Left lung (tissue), 14 donors: ENCODE data around the gene PAX3. TPM values are rescaled to one million over a fixed set of nuclear protein-coding genes. Genes with fewer than 3 reads are reported as not detected.
A peak's percentile ranks its signal among the peaks of the same experiment; 100 is the strongest.

Experiments used
- ATAC-seq: fragments of 200-7000 bp; cut with Tn5 transposase; one replicate; pipeline ENCODE4 v1.9.1; 2020; ENCODE audit warnings: moderate library complexity
- DNase-seq, 4 donors: peaks; one replicate each; pipeline ENCODE4 v3.0.0-alpha.2; 2013 to 2020
- H3K27ac ChIP-seq, 2 donors: fragments of 200-600 bp; sonication (generic) in 1 of 2; one replicate each; pipeline versions ENCODE4 v1.5.0 to v1.8.0; 2020 to 2021
- H3K27me3 ChIP-seq, 2 donors: fragments of 200-600 bp; sonication (generic) in 1 of 2; one replicate each; pipeline versions ENCODE4 v1.5.0 to v1.8.0; 2020 to 2021
- H3K36me3 ChIP-seq, 2 donors: fragments of 200-600 bp; sonication (generic) in 1 of 2; one replicate each; pipeline versions ENCODE4 v1.5.0 to v1.8.0; 2020 to 2021
- H3K4me1 ChIP-seq, 2 donors: fragments of 200-600 bp; one replicate each; pipeline ENCODE4 v1.8.0; 2021
- H3K4me3 ChIP-seq, 2 donors: fragments of 200-600 bp; sonication (generic) in 1 of 2; one replicate each; pipeline versions ENCODE4 v1.5.0 to v1.8.0; 2020 to 2021; ENCODE audit warnings: mild to moderate bottlenecking in 1 of 2
- H3K9me3 ChIP-seq, 2 donors: fragments of 200-600 bp; sonication (generic) in 1 of 2; one replicate each; pipeline versions ENCODE4 v1.5.0 to v1.8.0; 2020 to 2021
- intact Hi-C, 2 donors: fragments of 100-400 bp; cut with DNase I; formaldehyde crosslinking; loops; one replicate each; pipeline versions ENCODE4 v1.11.2 to v1.14.2; 2022
- long read RNA-seq, 12 donors: library from polyadenylated mRNA in 2 of 12; unstranded in 2 of 12; transcript quantifications; one replicate each; pipeline ENCODE4 v2.0.0 and lab custom pipeline, GENCODE V29; 2019 to 2026
- polyA plus RNA-seq, 6 donors: library from polyadenylated mRNA; unstranded; fragments of 120-200 nt; gene quantifications; one replicate each; pipeline ENCODE4 v1.2.1, GENCODE V29; 2013; ENCODE audit not compliant: insufficient read length in 6 of 6
- total RNA-seq, 2 donors: library from RNA; stranded (reverse); fragmentation: NEBNext Ultra II Directional; extraction: Animal tissue kit (Norgen Biotek cat#: 25700); gene quantifications; one replicate each; pipeline ENCODE4 v1.2.1, GENCODE V29; 2021
- TF ChIP-seq, protein P1 (sequence below), 2 donors: fragments of 200-600 bp; sonication (generic) in 1 of 2; IDR thresholded peaks; one replicate each; pipeline versions ENCODE4 v1.5.0 to v1.8.0; 2021; ENCODE audit warnings: antibody characterized with exemption in 2 of 2
- donor health status: DM: no; HTN: yes; CAD: no.
- donor health status: DM: no; HTN: no; CAD: no.

Gene PAX3
- not detected for total RNA-seq
- polyA plus RNA-seq: under 1 TPM in 3 of 6 donors, not detected in 3; 0.13 to 0.20 (median 0.14) TPM
- long read RNA-seq, donor 1: 0 reads
- long read RNA-seq, donor 2: 0 reads
- long read RNA-seq, donor 3: 0 reads
- long read RNA-seq, donor 4: 0 reads
- long read RNA-seq, donor 5: 0 reads
- long read RNA-seq, donor 6: 0 reads
- long read RNA-seq, donor 7: 0 reads
- long read RNA-seq, donor 8: 0 reads
- long read RNA-seq, donor 9: 0 reads
- long read RNA-seq, donor 10: 0 reads
- long read RNA-seq, donor 11, partial matches to known transcripts: 0 of 1 reads
- long read RNA-seq, donor 11, other reads (novel, unspliced or antisense): 0 of 1 reads
- long read RNA-seq, donor 12: 0 reads

DNA sequence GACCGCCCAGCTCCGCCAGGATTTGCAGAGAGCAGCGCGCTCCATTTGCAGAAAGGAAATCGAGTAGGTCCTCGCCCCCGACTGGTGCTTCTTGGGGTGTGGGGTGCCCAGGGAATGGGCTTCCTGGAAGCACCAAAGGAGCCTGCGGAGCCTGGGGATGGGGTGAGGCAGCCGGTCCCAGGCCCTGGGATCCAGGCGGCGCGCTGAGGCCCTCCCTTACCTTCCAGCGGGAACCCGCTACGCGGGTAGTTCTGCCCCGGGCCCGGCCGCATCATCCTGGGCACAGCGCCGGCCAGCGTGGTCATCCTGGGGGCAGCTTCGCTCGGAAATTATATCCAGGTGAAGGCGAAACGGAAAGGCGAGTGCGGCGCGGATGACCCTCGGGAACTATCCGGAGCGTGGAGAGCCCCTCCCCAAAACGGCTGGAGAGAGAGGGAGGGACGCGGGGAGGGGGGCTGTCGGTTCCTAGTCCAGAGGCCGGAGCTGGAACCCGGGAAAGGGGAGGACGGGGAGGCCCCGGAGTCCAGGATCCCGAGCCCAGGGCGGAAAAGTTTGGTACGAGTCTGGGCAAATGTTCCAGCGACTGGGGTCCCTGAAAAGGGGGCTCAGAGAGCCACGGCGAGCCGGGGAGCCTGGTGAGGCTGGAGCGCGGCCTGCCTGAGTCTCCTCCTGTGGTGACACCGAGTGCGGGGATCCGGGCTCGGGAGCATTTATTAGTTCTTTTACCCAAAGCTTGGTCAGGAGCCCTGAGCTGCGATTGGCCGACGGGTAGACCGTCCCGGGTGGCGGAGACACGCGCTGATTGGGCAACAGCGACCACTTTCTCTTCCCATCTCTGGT, at the start of gene PAX3:
TSS of gene PAX3 (minus strand) at position 688 of the 840 bp plus-strand sequence. CDS start at position 305, 383 bp downstream.
- Histone ChIP-seq H3K4me1 (peaks cover 13 to 42% of the 10 kb centered on the region in 2 donors), H3K4me3 (peak within 1 kb of the TSS in 1 of 2 donors; percentile 11), H3K9me3 (no peaks in the 10 kb centered on the region), H3K27ac (no peak within 1 kb of the TSS), H3K36me3 (no peaks in the 10 kb centered on the region), H3K27me3 (peaks cover 98 to 100% of the 10 kb centered on the region in 2 donors)
- TF ChIP-seq, protein P1, sequence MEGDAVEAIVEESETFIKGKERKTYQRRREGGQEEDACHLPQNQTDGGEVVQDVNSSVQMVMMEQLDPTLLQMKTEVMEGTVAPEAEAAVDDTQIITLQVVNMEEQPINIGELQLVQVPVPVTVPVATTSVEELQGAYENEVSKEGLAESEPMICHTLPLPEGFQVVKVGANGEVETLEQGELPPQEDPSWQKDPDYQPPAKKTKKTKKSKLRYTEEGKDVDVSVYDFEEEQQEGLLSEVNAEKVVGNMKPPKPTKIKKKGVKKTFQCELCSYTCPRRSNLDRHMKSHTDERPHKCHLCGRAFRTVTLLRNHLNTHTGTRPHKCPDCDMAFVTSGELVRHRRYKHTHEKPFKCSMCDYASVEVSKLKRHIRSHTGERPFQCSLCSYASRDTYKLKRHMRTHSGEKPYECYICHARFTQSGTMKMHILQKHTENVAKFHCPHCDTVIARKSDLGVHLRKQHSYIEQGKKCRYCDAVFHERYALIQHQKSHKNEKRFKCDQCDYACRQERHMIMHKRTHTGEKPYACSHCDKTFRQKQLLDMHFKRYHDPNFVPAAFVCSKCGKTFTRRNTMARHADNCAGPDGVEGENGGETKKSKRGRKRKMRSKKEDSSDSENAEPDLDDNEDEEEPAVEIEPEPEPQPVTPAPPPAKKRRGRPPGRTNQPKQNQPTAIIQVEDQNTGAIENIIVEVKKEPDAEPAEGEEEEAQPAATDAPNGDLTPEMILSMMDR (IDR thresholded peaks at IDR 0.05): no peak
- DNase-seq: peak in 1 of 4 donors; percentile 79
- no peak for ATAC-seq
- intact Hi-C loops: no loop called here

- no peak overlapping the region for H3K4me3 ChIP-seq
- H3K9me3 ChIP-seq: no peaks in the 10 kb centered on the region
- H3K27me3 ChIP-seq: no peaks in the 10 kb centered on the region
- DNase-seq (no peak), ATAC-seq (no peak)
- no peak overlapping the region for H3K27ac ChIP-seq
- TF ChIP-seq, protein P1 (IDR thresholded peaks at IDR 0.05): no peak
- intact Hi-C loops: no loop called here
- H3K36me3 ChIP-seq: no peaks in the 10 kb centered on the region
- no peaks in the 10 kb centered on the region for H3K4me1 ChIP-seq
These were observed 42.5 kb upstream of the PAX3 start for GRCh38 chr2:222341331-222341730.

GRCh38 chr2:222338374-222338773, 39.6 kb upstream of the PAX3 start:
- Histone ChIP-seq H3K27ac (no peak overlapping the region), H3K4me3 (no peak overlapping the region), H3K4me1 (no peaks in the 10 kb centered on the region), H3K9me3 (peaks cover 0 to 14% of the 10 kb centered on the region in 2 donors), H3K27me3 (no peaks in the 10 kb centered on the region), H3K36me3 (no peaks in the 10 kb centered on the region)
- intact Hi-C loops: no loop called here
- DNase-seq (no peak), ATAC-seq (no peak)
- TF ChIP-seq, protein P1 (IDR thresholded peaks at IDR 0.05): no peak

DNA sequence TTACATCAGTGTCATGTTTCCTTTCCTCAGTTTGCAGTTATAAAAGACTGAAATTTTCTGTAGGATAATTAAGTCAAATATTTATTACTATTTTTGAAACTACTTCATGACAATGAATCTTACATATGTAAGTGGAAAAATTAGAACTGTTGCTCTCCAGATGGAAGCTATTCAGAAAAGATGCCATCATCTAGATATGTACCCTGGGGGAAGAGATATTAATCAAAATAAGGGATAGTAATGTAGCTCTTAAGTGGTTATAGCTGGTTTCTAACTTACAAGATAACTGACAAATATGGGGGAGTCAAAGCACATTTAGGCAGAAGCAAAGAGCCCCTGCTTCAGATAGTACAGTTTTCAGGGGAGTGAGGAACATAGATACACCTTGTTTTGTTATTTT, 38.1 kb upstream of the PAX3 start:
- ATAC-seq: no peak
- H3K27ac ChIP-seq: no peak overlapping the region
- H3K4me1 ChIP-seq: no peaks in the 10 kb centered on the region
- no peaks in the 10 kb centered on the region for H3K27me3 ChIP-seq
- H3K4me3 ChIP-seq: no peak overlapping the region
- DNase-seq: no peak
- H3K36me3 ChIP-seq: no peaks in the 10 kb centered on the region
- H3K9me3 ChIP-seq: peaks cover 0 to 14% of the 10 kb centered on the region in 2 donors
- intact Hi-C loops: no loop called here
- TF ChIP-seq, protein P1 (IDR thresholded peaks at IDR 0.05): no peak

DNA sequence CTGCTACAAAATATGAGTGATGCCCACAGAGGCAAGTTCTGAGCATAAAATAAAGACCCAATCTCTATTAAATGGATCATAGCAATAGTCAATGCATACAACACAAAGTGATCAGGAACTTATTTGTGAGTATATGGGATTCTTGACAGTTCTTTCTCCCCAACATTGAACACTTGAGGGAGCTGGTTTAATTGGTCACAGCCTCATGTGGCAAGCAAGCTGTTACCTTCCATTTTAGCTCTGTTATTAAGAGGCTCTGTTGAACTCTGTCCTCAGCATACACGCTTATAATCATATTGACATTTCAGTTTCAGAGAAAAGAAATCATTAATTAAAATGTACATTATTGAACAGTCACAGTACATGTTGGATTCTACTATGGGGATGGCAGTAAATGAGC, 37.6 kb upstream of the PAX3 start:
- intact Hi-C loops: no loop called here
- TF ChIP-seq, protein P1 (IDR thresholded peaks at IDR 0.05): no peak
- H3K36me3 ChIP-seq: no peaks in the 10 kb centered on the region

More for the DNA sequence above, 37.6 kb upstream of the PAX3 start:
- Histone ChIP-seq H3K27ac (no peak overlapping the region), H3K4me3 (no peak overlapping the region), H3K27me3 (no peaks in the 10 kb centered on the region), H3K4me1 (no peaks in the 10 kb centered on the region), H3K9me3 (peaks cover 0 to 14% of the 10 kb centered on the region in 2 donors)
- ATAC-seq (no peak), DNase-seq (no peak)
